Endodermal cell (in vitro differentiated cells): ENCODE results near the gene STAT1. TPM values are rescaled to one million over a fixed set of nuclear protein-coding genes. Genes with fewer than 3 reads are reported as not detected.

Experiments used
- DNase-seq: peaks from one replicate; pipeline ENCODE4 v3.0.0-alpha.2; 2017
- H3K27ac ChIP-seq: 2 replicates; pipeline ENCODE4 v1.5.1; 2013; ENCODE audit warnings: mild to moderate bottlenecking, low read depth, low read length, moderate library complexity
- H3K27me3 ChIP-seq: 2 replicates; pipeline ENCODE4 v1.6.1; 2013; ENCODE audit warnings: mild to moderate bottlenecking, low read length, moderate library complexity; ENCODE audit not compliant: insufficient read depth, control insufficient read depth, poor library complexity, severe bottlenecking
- H3K36me3 ChIP-seq: 2 replicates; pipeline ENCODE4 v1.7.0; 2013; ENCODE audit warnings: mild to moderate bottlenecking, low read length, moderate library complexity; ENCODE audit not compliant: control insufficient read depth, insufficient read depth
- H3K4me1 ChIP-seq: one replicate; pipeline ENCODE4 v1.7.0; 2013; ENCODE audit warnings: low read length; ENCODE audit not compliant: control insufficient read depth, insufficient read depth
- H3K4me3 ChIP-seq: 2 replicates; pipeline ENCODE4 v1.5.1; 2013; ENCODE audit warnings: mild to moderate bottlenecking, low read length, moderate library complexity
- H3K9ac ChIP-seq: 2 replicates; pipeline ENCODE4 v1.6.1; 2013; ENCODE audit warnings: mild to moderate bottlenecking, low read length, moderate library complexity; ENCODE audit not compliant: poor library complexity, severe bottlenecking; ENCODE audit errors: extremely low read depth
- H3K9me3 ChIP-seq: 2 replicates; pipeline ENCODE4 v1.6.1; 2013; ENCODE audit warnings: mild to moderate bottlenecking, low read length, moderate library complexity; ENCODE audit not compliant: control insufficient read depth
- H3K27ac Mint-ChIP-seq: 2 replicates; pipeline ENCODE4 v1.8.0; 2020; ENCODE audit warnings: mixed read lengths
- H3K27me3 Mint-ChIP-seq: 2 replicates; pipeline ENCODE4 v1.8.0; 2021; ENCODE audit warnings: mild to moderate bottlenecking, mixed read lengths; ENCODE audit not compliant: insufficient read depth
- H3K36me3 Mint-ChIP-seq: 2 replicates; pipeline ENCODE4 v1.8.0; 2020; ENCODE audit warnings: low read depth, mixed read lengths
- H3K4me1 Mint-ChIP-seq: 2 replicates; pipeline ENCODE4 v1.8.0; 2020; ENCODE audit warnings: mixed read lengths
- H3K4me3 Mint-ChIP-seq: 2 replicates; pipeline ENCODE4 v1.8.0; 2020; ENCODE audit warnings: mild to moderate bottlenecking, moderate library complexity, mixed read lengths
- H3K9me3 Mint-ChIP-seq: 2 replicates; pipeline ENCODE4 v1.8.0; 2020; ENCODE audit warnings: mild to moderate bottlenecking, mixed read lengths
- WGBS, 2 experiments: methylation state at CpG; one replicate each; pipeline versions ENCODE4 v1.1.5 to v1.1.7; 2013; ENCODE audit warnings: missing lambda C conversion rate in 2 of 2, mixed read lengths in 1 of 2; ENCODE audit not compliant: insufficient coverage in 1 of 2, insufficient read length in 1 of 2; 5-methylcytosine and 5-hydroxymethylcytosine counted together
- total RNA-seq, 2 donors: library from RNA; stranded (reverse); fragmentation: NEBNext Ultra II Directional in 1 of 2; extraction: Animal tissue kit (Norgen Biotek cat#: 25700) in 1 of 2; gene quantifications; 2 replicates in 1 of 2; 3 replicates in 1 of 2; pipeline ENCODE4 v1.2.1, GENCODE V29; 2021
- TF ChIP-seq, protein P1 (sequence below): fragments of 200-600 bp; sonication (generic); conservative IDR thresholded peaks from 2 replicates; pipeline ENCODE4 v1.5.0; 2021; ENCODE audit warnings: antibody characterized with exemption, mild to moderate bottlenecking

The STAT1 gene
- total RNA-seq, 2 donors from 2014 or later: 48.3 to 74.4 TPM

DNA sequence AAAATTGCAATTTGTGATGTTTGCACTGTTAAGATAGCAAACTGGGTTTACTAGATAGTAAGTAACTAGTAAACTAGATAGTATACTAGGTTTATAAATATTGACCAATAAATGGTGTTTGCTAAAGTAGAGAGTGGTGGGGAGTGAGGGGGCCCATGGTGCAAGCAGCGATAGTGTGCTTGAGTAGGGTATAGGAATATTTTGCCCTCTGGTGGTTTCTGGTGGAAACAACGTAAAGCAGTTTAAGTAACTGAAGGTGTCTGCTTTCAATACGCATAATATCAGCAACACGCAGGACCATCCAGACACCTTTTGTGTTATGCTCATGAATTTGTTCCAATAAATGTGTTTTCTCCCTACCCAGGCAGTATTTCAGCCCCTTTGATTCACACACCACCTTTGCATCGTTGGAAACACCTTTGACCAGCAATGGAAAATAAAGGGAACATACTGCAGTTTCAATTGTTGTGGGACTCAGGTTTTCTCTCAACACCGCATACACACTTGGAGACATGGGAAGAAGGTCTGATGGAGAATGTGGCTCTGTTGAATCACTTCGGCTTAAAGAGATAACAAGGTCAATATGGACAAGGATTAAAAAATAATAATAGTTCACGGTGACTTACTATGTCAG lies 16.7 kb upstream of the STAT1 start:
- Mint-ChIP-seq H3K27me3 (no peaks in the 10 kb centered on the region), H3K27ac (no peak overlapping the region), H3K9me3 (no peaks in the 10 kb centered on the region), H3K4me3 (no peak overlapping the region), H3K36me3 (no peaks in the 10 kb centered on the region), H3K4me1 (peaks cover 39% of the 10 kb centered on the region)
- Histone ChIP-seq H3K4me1 (peaks cover 20% of the 10 kb centered on the region), H3K27me3 (no peaks in the 10 kb centered on the region), H3K9me3 (no peaks in the 10 kb centered on the region), H3K36me3 (no peaks in the 10 kb centered on the region), H3K9ac (no peak overlapping the region), H3K27ac (no peak overlapping the region), H3K4me3 (no peak overlapping the region)
- peak; percentile 67 for DNase-seq
- WGBS, 2 experiments: 60 to 62% methylated on average over 7 of the region's 8 CpGs
- TF ChIP-seq, protein P1, sequence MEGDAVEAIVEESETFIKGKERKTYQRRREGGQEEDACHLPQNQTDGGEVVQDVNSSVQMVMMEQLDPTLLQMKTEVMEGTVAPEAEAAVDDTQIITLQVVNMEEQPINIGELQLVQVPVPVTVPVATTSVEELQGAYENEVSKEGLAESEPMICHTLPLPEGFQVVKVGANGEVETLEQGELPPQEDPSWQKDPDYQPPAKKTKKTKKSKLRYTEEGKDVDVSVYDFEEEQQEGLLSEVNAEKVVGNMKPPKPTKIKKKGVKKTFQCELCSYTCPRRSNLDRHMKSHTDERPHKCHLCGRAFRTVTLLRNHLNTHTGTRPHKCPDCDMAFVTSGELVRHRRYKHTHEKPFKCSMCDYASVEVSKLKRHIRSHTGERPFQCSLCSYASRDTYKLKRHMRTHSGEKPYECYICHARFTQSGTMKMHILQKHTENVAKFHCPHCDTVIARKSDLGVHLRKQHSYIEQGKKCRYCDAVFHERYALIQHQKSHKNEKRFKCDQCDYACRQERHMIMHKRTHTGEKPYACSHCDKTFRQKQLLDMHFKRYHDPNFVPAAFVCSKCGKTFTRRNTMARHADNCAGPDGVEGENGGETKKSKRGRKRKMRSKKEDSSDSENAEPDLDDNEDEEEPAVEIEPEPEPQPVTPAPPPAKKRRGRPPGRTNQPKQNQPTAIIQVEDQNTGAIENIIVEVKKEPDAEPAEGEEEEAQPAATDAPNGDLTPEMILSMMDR: peak; percentile 78

DNA sequence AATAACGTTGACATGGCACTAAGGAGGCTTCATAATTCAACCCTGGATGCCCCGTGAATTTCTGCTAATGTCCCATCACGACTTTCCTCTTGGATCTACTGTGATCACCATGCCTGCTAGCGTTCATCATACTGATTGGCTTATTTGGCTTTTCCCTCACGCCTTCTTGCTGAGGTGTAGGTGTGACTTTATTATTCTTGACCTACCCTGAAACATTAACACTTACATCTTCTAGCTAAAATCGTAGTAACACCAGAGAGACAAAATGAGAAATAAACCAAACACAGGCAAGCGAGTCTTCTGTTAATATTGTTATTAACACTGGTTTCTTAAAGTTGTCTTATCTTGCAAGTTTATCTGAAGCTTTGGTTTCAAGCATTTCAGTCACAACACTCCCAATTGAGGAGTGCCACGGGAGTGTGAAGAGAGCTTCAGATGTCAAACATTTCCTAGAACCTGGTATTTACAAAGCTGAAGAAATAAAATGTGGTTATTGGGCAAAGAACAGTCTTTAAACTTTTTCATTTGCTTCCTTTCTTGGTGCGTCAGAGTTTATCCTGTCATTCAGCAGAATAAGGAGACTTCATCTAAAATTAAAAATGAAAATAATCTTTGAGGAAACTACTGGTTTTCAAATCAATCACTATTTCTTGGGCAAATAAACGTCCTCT lies 15.4 kb upstream of the STAT1 start:
- H3K27ac Mint-ChIP-seq: no peak overlapping the region
- no peaks in the 10 kb centered on the region for H3K27me3 Mint-ChIP-seq
- H3K27ac ChIP-seq: no peak overlapping the region
- H3K4me1 Mint-ChIP-seq: peaks cover 39% of the 10 kb centered on the region
- no peaks in the 10 kb centered on the region for H3K36me3 Mint-ChIP-seq
- H3K9ac ChIP-seq: no peak overlapping the region
- H3K9me3 Mint-ChIP-seq: no peaks in the 10 kb centered on the region
- no peaks in the 10 kb centered on the region for H3K36me3 ChIP-seq
- H3K4me3 ChIP-seq: no peak overlapping the region
- H3K4me1 ChIP-seq: peaks cover 20% of the 10 kb centered on the region
- H3K9me3 ChIP-seq: no peaks in the 10 kb centered on the region
- DNase-seq: no peak
- no peak overlapping the region for H3K4me3 Mint-ChIP-seq
- 86 to 97% methylated on average over 4 to 9 of the region's 10 CpGs for WGBS, 2 experiments
- H3K27me3 ChIP-seq: no peaks in the 10 kb centered on the region
- TF ChIP-seq, protein P1: no peak

DNA sequence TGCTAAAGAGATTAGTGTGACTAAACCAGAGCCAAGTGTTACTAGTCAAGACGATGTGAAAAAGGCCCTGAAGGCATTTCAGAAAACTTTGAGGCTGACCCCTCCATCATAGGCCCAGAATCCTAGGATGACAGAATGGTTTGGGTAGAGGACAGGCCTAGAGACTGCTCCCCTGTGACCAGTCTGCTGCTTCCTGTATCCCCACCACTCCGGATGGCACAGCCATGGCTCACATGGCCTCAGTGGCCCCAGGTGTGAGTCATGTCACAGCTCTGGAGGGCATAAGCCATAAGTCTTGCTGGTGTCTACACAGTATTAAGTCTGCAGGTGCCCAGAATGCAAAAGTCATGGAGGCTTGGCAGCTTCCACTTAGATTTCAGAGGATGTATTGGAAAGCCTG lies 12.4 kb upstream of the STAT1 start:
- TF ChIP-seq, protein P1: no peak
- H3K27me3 Mint-ChIP-seq: no peaks in the 10 kb centered on the region
- Histone ChIP-seq H3K9ac (no peak overlapping the region), H3K4me1 (peaks cover 12% of the 10 kb centered on the region), H3K36me3 (no peaks in the 10 kb centered on the region), H3K27ac (no peak overlapping the region), H3K27me3 (no peaks in the 10 kb centered on the region), H3K4me3 (no peak overlapping the region), H3K9me3 (no peaks in the 10 kb centered on the region)
- DNase-seq: peak; percentile 37
- H3K9me3 Mint-ChIP-seq: no peaks in the 10 kb centered on the region
- H3K4me1 Mint-ChIP-seq: peaks cover 19% of the 10 kb centered on the region
- no peak overlapping the region for H3K27ac Mint-ChIP-seq
- no peaks in the 10 kb centered on the region for H3K36me3 Mint-ChIP-seq
- WGBS, 2 experiments: 48 to 67% methylated on average over 1 to 2 of the region's 2 CpGs
- H3K4me3 Mint-ChIP-seq: no peak overlapping the region
